Measurements from ENCODE around the gene TTC36.

- TF ChIP-seq CTCF (IDR thresholded peaks at IDR 0.05): no peak
- no peak for TF ChIP-seq POLR2AphosphoS5 (IDR thresholded peaks at IDR 0.05; ENCODE audit: insufficient read depth in 1 of 2, low read depth in 1 of 2)
Measured at GRCh38 chr11:118524356-118524755, 2.9 kb upstream of the TTC36 start.

Measured in vagina (tissue), 2 donors.